ENCODE measurements around the gene RNF19B. TPM values are rescaled to one million over a fixed set of nuclear protein-coding genes. Genes with fewer than 3 reads are reported as not detected.

The RNF19B gene
- total RNA-seq, 2 experiments from 2014 or later = 33.4 to 37.4 TPM

- ATAC-seq (ENCODE audit: poor library complexity) (no peak), DNase-seq (no peak)
- H3K36me3 ChIP-seq (ENCODE audit: insufficient read depth, low read length) = no peaks in the 10 kb centered on the region
- TF ChIP-seq, protein P1, sequence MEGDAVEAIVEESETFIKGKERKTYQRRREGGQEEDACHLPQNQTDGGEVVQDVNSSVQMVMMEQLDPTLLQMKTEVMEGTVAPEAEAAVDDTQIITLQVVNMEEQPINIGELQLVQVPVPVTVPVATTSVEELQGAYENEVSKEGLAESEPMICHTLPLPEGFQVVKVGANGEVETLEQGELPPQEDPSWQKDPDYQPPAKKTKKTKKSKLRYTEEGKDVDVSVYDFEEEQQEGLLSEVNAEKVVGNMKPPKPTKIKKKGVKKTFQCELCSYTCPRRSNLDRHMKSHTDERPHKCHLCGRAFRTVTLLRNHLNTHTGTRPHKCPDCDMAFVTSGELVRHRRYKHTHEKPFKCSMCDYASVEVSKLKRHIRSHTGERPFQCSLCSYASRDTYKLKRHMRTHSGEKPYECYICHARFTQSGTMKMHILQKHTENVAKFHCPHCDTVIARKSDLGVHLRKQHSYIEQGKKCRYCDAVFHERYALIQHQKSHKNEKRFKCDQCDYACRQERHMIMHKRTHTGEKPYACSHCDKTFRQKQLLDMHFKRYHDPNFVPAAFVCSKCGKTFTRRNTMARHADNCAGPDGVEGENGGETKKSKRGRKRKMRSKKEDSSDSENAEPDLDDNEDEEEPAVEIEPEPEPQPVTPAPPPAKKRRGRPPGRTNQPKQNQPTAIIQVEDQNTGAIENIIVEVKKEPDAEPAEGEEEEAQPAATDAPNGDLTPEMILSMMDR (IDR thresholded peaks at IDR 0.05) = no peak
- no peak overlapping the region for H3K27ac ChIP-seq (ENCODE audit: low read depth in 1 of 2, low read length in 2 of 2)
- H3K27me3 ChIP-seq (ENCODE audit: control insufficient read depth in 1 of 2, insufficient read depth in 2 of 2, low read length in 2 of 2) = peaks cover 46 to 77% of the 10 kb centered on the region in 2 experiments
- CTCF ChIA-PET = no interaction called here
- Mint-ChIP-seq H3K4me1 (ENCODE audit: low read depth) (peaks cover 17% of the 10 kb centered on the region), H3K36me3 (ENCODE audit: low read depth) (no peaks in the 10 kb centered on the region), H3K4me3 (no peak overlapping the region), H3K27me3 (peaks cover 91% of the 10 kb centered on the region), H3K27ac (no peak overlapping the region), H3K9me3 (no peaks in the 10 kb centered on the region)
- no peak overlapping the region for H3K4me3 ChIP-seq (ENCODE audit: low read length)
- peaks cover 15% of the 10 kb centered on the region for H3K4me1 ChIP-seq (ENCODE audit: insufficient read depth, low read length)
- H3K9me3 ChIP-seq (ENCODE audit: control insufficient read depth in 1 of 2, insufficient read depth in 1 of 2, low read length in 2 of 2) = peaks cover 0 to 11% of the 10 kb centered on the region in 2 experiments
- intact Hi-C loops (cut with DNase I, micrococcal nuclease) = no loop called here
- POLR2A ChIA-PET = no interaction called here
Observed at GRCh38 chr1:32894681-32895080, 69.9 kb downstream of the RNF19B start.

GRCh38 chr1:32894019-32894600 lies 70.5 kb downstream of the RNF19B start:
- intact Hi-C loops (cut with DNase I, micrococcal nuclease) = no loop called here
- ChIA-PET CTCF (no interaction called here), POLR2A (no interaction called here)
- Histone ChIP-seq H3K9me3 (ENCODE audit: control insufficient read depth in 1 of 2, insufficient read depth in 1 of 2, low read length in 2 of 2) (peaks cover 0 to 11% of the 10 kb centered on the region in 2 experiments), H3K27ac (ENCODE audit: low read depth in 1 of 2, low read length in 2 of 2) (no peak overlapping the region), H3K4me3 (ENCODE audit: low read length) (no peak overlapping the region), H3K27me3 (ENCODE audit: control insufficient read depth in 1 of 2, insufficient read depth in 2 of 2, low read length in 2 of 2) (peaks cover 47 to 77% of the 10 kb centered on the region in 2 experiments), H3K4me1 (ENCODE audit: insufficient read depth, low read length) (peaks cover 15% of the 10 kb centered on the region), H3K36me3 (ENCODE audit: insufficient read depth, low read length) (no peaks in the 10 kb centered on the region)
- Mint-ChIP-seq H3K27me3 (peaks cover 92% of the 10 kb centered on the region), H3K9me3 (no peaks in the 10 kb centered on the region), H3K36me3 (ENCODE audit: low read depth) (no peaks in the 10 kb centered on the region), H3K27ac (no peak overlapping the region), H3K4me3 (peak overlapping the region; percentile 48), H3K4me1 (ENCODE audit: low read depth) (peaks cover 17% of the 10 kb centered on the region)
- DNase-seq = no peak
- TF ChIP-seq, protein P1 (IDR thresholded peaks at IDR 0.05) = no peak
- ATAC-seq (ENCODE audit: poor library complexity) = no peak

DNA sequence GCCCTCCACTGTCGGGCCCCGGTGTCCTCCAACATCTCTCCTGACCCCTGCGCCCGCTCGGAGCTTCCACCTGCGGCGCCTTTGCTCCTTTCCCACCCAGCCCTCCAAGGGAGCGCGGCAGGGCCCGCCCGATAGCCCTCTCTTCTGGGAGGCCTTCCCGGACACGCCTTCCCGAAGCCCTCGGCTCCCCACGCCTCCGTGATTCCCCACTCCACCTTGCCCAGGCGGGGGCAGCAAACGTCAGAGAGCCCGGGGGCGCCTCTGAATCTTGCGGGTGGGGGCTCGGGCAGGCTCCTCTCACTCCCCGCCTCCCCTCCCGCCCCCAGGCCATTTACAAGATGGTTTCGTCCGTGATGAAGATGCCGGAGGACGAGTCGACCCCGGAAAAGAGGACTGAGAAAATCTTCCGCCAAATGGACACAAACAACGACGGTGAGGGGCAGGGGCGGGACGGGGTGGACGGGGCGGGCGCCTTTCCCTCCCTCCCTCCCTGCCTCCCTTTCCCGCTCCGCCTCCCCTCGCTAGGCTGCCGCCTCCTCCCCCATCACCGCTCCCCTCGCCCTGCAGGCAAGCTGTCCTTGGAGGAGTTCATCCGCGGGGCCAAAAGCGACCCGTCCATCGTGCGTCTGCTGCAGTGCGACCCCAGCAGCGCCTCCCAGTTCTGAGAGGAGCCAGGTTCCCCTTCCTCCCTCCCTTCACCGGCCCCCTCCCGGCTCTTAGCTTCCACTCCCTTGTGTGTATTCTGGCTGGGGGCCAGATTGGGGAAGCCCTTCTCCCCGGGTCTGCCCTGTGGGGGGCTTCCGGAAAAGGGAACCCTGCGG lies 71.2 kb downstream of the RNF19B start:
- no peak overlapping the region for H3K27ac ChIP-seq (ENCODE audit: low read depth in 1 of 2, low read length in 2 of 2)
- DNase-seq (peak in 3 of 14 experiments; percentile 20 to 50 (median 38)), ATAC-seq (ENCODE audit: poor library complexity) (peak; percentile 34)
- H3K27ac Mint-ChIP-seq = no peak overlapping the region
- no peaks in the 10 kb centered on the region for H3K36me3 ChIP-seq (ENCODE audit: insufficient read depth, low read length)
- H3K4me1 ChIP-seq (ENCODE audit: insufficient read depth, low read length) = peaks cover 15% of the 10 kb centered on the region
- peak overlapping the region; percentile 45 for H3K4me3 ChIP-seq (ENCODE audit: low read length)
- H3K9me3 Mint-ChIP-seq = no peaks in the 10 kb centered on the region
- H3K27me3 Mint-ChIP-seq = peaks cover 92% of the 10 kb centered on the region
- no peaks in the 10 kb centered on the region for H3K36me3 Mint-ChIP-seq (ENCODE audit: low read depth)
- peaks cover 0 to 16% of the 10 kb centered on the region in 2 experiments for H3K9me3 ChIP-seq (ENCODE audit: control insufficient read depth in 1 of 2, insufficient read depth in 1 of 2, low read length in 2 of 2)
- H3K4me3 Mint-ChIP-seq = peak overlapping the region; percentile 48
- ChIA-PET CTCF (no interaction called here), POLR2A (no interaction called here)
- peaks cover 45 to 77% of the 10 kb centered on the region in 2 experiments for H3K27me3 ChIP-seq (ENCODE audit: control insufficient read depth in 1 of 2, insufficient read depth in 2 of 2, low read length in 2 of 2)
- intact Hi-C loops (cut with DNase I, micrococcal nuclease) = no loop called here
- peaks cover 17% of the 10 kb centered on the region for H3K4me1 Mint-ChIP-seq (ENCODE audit: low read depth)
- TF ChIP-seq, protein P1 (IDR thresholded peaks at IDR 0.05) = no peak
